AG08396 (cell line): ENCODE measurements around the gene NTNG2.
A peak's percentile ranks its signal among the peaks of the same experiment; 100 is the strongest.

Experiments
- DNase-seq: peaks from one replicate; pipeline ENCODE4 v3.0.0; 2012; ENCODE audit warnings: low spot score, mixed read lengths

NTNG2 gene

GRCh38 chr9:132147331-132147730 lies 14.5 kb upstream of the NTNG2 start:
- DNase-seq = no peak

DNA sequence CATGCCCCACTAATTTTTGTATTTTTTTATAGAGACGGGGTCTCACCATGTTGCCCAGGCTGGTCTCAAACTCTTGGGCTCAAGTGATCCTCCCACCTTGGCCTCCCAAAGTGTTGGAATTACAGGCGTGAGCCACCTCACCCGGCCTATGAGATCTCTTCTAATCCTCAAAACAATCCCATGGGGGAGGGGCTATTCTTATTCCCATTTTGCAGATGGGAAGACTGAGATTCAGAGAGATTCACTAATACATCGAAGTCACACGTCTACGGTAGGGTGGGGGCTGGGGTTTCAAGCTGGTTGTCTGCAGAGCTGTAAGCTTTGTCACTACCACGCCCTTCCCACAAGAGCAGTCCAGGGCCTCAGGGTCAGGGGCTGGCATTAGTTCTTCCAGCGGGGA lies 14.0 kb upstream of the NTNG2 start:
- DNase-seq = no peak

DNA sequence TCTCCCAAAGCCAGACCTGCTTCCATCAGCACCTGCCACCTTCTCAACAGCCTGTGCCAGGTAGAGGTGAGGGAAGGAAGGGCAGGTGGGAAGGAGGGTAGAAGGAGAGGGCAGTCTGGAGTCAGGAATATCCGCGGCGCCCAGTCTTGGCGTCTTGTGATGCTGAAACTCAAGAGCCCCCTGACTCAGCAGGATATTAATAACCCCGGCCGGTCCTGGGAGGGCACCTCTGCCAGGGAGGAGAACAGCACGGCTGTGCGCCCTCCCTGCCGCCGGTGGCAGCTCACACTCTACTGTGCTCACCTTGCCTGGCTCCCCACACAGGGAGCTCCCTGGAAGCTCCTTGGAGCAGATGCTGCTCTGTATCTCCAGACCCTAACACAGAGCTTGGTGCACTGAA lies 11.6 kb upstream of the NTNG2 start:
- no peak for DNase-seq

- DNase-seq = no peak
Measured at GRCh38 chr9:132151118-132151517, 10.7 kb upstream of the NTNG2 start.

- no peak for DNase-seq
Measured at GRCh38 chr9:132152231-132152630, 9.6 kb upstream of the NTNG2 start.

- DNase-seq = no peak
Measured at GRCh38 chr9:132154863-132155567, 6.8 kb upstream of the NTNG2 start.

DNA sequence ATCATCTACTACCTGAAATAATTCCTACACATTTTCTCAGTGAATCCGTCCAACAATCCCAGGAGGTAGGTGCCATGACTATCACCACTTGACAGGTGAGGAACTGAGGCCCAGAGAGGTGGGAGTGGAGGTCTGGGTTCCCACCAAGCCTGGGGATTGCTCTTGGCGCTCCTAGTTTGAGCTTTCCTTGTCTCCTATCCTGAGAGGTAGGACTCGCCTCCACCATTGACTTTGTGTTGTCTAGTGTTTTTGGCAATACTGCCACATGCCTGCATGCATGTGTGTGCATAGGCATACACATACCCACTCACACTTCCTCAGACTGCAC lies 6.3 kb upstream of the NTNG2 start:
- DNase-seq = no peak

DNA sequence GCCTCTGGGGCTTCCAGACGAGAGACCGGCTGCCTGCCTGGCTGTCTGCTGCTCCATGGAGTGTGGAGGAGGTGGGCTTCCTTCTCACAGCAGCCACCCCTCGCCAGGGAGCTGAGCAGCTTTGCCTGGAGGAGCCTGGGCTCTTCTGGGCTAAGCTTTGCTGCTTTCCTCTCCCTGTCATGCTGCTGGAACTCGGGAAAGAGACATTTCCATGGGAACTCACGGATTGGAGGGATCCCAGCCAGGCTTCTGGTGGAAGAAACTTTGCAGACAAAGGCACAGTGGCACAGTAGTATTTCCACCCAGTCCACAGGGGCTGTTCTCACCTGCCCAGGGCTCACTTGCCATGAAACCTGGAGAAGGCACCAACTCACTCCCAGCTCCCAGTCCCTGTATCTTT lies 5.6 kb upstream of the NTNG2 start:
- DNase-seq = no peak

- no peak for DNase-seq
Measured at GRCh38 chr9:132157347-132158116, 4.3 kb upstream of the NTNG2 start.

DNA sequence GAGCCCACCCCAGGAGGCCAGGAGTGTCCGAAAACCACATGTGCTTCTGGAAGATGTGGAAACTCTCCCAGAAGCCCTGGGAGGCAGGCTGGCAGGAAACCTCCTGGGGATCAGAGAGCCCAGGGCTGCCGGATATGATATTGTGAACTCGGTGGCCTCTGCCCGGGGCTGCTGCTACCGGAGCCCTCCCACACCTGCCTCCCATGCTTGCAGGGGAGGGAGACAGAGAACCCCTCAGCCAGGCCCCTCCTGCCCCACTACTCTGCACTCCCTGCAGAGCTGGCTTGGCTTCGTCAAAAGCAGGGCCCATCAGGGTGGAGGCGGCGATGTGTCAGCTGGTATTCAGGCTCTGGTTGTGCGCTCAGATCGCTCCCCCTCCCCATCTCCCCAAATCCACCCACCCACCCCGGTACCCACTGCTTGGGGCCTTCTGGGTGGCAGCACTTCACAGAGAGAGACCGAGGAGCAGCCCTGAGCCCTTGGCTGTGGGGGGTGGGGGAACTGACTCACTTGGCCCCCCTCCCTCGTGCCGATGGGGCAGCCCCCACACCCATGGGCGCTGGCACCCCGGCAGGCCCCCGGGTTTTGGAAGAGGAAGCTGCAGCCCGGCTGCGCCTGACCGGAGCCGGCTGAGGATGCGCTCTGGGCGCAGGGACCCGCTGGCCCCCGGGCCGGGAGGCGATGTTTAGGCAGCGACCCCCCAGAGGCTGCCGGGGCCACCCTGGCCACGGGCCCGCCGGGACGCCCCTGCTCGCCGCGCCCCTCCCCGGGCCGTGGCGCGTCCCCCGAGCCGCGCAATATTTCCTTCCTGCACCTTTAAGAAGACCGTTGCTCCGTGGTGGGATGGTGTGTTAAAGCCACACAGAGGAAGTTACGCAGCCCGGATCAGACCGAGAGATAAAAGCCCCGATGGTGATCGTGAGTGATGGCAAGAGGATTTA lies 786 bp upstream of the NTNG2 start:
- DNase-seq = peak; percentile 77

- no peak for DNase-seq
Measured at GRCh38 chr9:132162764-132163456, 1.1 kb downstream of the NTNG2 start.

DNA sequence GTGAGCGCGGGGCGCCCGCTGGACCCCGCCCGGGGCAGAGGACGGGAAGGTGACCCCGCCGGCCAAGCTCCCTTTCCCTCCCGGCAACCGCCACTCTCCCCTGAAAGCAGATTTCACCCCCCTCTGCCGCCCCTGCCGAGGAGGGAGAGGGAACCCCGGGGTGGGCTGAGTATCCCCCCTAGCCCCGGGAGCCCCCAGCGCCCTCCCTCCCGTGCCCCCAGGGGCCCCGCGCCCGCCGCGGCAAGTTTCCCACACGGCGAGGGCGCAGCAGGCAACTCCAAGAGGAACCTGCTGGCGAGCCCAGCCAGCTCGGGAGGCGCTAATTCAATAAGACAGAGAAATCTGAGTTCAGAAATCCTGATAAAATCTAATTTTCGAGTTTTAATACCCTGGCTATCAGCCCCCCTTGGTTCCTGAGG lies 1.6 kb downstream of the NTNG2 start:
- no peak for DNase-seq

- no peak for DNase-seq
Measured at GRCh38 chr9:132163876-132164603, 2.2 kb downstream of the NTNG2 start.

- DNase-seq = no peak
Measured at GRCh38 chr9:132164604-132165362, 2.9 kb downstream of the NTNG2 start.

DNA sequence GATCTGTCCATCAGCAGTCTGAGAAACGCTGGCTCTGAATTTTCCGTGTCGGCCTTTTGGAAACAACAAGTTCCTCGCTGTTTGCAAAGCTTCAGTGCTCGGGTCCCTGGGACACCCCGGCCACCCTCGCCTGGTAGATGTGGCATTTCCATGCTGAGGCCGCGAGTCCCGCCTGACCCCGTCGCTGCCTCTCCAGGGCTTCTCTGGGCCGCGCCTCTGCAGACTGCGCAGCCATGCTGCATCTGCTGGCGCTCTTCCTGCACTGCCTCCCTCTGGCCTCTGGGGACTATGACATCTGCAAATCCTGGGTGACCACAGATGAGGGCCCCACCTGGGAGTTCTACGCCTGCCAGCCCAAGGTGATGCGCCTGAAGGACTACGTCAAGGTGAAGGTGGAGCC lies 4.7 kb downstream of the NTNG2 start:
- DNase-seq = no peak

GRCh38 chr9:132167192-132167591 lies 5.3 kb downstream of the NTNG2 start:
- DNase-seq = no peak

GRCh38 chr9:132168347-132168746 lies 6.5 kb downstream of the NTNG2 start:
- DNase-seq = no peak

DNA sequence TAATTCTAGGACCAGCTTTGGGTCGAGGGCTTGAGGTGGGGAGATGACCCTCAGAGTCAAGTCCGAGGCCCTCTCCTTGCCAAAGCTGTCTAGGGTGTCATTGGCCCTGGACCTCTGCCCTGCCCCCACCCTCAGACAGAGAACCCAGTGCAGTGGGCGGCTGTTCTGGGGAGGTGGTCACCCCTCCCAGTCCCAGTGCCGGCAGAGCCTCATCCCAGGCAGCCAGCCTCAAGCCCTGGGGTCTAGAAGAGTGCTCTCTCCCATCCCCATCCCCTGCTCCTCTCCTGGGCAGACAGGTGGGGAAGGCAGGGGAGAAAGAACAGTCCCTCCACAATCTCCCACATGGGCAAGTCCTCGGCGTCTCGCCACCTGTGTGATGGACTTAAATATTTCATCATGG lies 7.0 kb downstream of the NTNG2 start:
- no peak for DNase-seq

DNA sequence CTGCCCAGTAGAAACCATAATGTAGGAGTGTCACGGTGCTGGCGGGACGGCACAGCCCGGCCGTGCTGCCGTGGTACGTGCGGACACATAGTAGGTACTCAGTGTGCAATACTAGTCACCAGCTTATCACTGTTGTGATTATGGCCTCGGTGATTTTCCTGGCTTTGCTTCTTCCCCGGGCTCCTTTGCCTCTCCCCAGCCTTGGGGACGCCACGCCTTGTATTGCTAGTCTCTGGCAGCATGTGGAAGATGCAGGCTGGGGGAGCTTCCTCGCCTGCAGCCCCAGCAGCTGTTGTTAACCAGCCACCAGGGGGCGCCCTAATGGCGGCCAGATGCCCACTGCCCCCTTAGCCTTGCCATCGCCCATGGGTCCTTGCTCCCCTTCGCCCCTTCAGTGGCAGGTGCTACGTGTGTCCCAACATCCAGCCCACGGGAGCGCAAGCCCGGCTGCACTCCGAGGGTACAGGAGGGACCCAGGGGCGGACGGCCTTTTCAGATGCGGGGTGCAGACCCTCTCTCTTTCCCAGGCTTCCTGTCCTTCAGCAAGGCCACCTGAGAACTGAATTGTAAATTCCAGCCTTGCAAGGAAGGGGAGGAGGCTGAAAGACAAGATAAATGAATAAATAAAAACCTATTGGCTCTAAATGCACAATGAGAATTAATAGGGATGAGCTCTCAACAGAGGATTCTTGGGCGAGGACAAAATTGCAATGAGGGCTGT lies 8.0 kb downstream of the NTNG2 start:
- DNase-seq = peak; percentile 77

DNA sequence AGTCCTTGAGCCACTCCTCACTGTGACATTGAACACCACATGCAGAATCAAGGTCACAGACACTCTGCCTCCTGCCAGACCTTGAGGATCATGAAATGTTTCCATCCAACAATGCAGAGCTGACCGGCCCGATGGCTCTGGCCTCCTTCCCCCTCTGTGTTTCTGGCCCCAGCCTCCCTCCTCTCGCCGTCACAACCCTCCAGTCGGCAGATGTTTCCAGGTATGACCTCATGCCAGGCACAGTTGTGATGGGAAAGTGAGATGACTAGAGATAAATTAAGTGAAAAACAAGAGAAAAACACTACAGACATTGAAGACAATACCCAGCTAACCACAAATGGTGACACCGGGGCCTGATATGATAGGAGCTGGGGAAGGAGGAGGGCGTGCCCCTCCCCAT lies 9.8 kb downstream of the NTNG2 start:
- DNase-seq = no peak
